ENCODE data around the gene ANXA3.
"Not testable (repeated sequence)": the region's sequence is repeated elsewhere in the genome, so short reads cannot be mapped to it uniquely, and the experiment has no call there.

Gene ANXA3

GRCh38 chr4:78551420-78552351 is at the start of gene ANXA3:
Gene ANXA3 (plus strand): TSS chr4:78551770. CDS start chr4:78554474, 2,704 bp downstream.
- H3K4me3 ChIP-seq, result peak within 1 kb of the TSS; percentile 53
- no peaks in the 10 kb centered on the region for H3K36me3 ChIP-seq
- H4K20me1 ChIP-seq, result no peaks in the 10 kb centered on the region
- H3K9ac ChIP-seq, result no peak within 1 kb of the TSS
- H3K27ac ChIP-seq, result no peak within 1 kb of the TSS
- H3K27me3 ChIP-seq, result peaks cover 28% of the 10 kb centered on the region
- H3K4me2 ChIP-seq, result peak within 1 kb of the TSS; percentile 68
- no peak for TF ChIP-seq Cebpa-rat (IDR thresholded peaks at IDR 0.05)
- peaks cover 10% of the 10 kb centered on the region for H3K4me1 ChIP-seq
- peaks cover 15% of the 10 kb centered on the region for H3K9me3 ChIP-seq

GRCh38 chr4:78506260-78506659 is 45.3 kb upstream of the ANXA3 start:
- H4K20me1 ChIP-seq, H3K36me3 ChIP-seq, H3K9me3 ChIP-seq, H3K4me2 ChIP-seq, H3K27ac ChIP-seq, H3K27me3 ChIP-seq, H3K4me3 ChIP-seq, H3K9ac ChIP-seq, H3K4me1 ChIP-seq: not testable (repeated sequence)

- no peak overlapping the region for H3K27ac ChIP-seq
- no peaks in the 10 kb centered on the region for H3K36me3 ChIP-seq
- H3K4me2 ChIP-seq, result no peak overlapping the region
- H4K20me1 ChIP-seq, result no peaks in the 10 kb centered on the region
- no peaks in the 10 kb centered on the region for H3K27me3 ChIP-seq
- no peaks in the 10 kb centered on the region for H3K9me3 ChIP-seq
- H3K4me1 ChIP-seq, result no peaks in the 10 kb centered on the region
- H3K4me3 ChIP-seq, result no peak overlapping the region
- no peak overlapping the region for H3K9ac ChIP-seq
- no peak for TF ChIP-seq Cebpa-rat (IDR thresholded peaks at IDR 0.05)
Observed at GRCh38 chr4:78509043-78509442, 42.5 kb upstream of the ANXA3 start.

- no peaks in the 10 kb centered on the region for H3K4me1 ChIP-seq
- no peaks in the 10 kb centered on the region for H4K20me1 ChIP-seq
- no peak overlapping the region for H3K4me3 ChIP-seq
- no peaks in the 10 kb centered on the region for H3K36me3 ChIP-seq
- H3K9ac ChIP-seq, result no peak overlapping the region
- no peak for TF ChIP-seq Cebpa-rat (IDR thresholded peaks at IDR 0.05)
- no peaks in the 10 kb centered on the region for H3K9me3 ChIP-seq
- no peak overlapping the region for H3K4me2 ChIP-seq
- H3K27me3 ChIP-seq, result no peaks in the 10 kb centered on the region
- H3K27ac ChIP-seq, result no peak overlapping the region
Observed at GRCh38 chr4:78510108-78510507, 41.5 kb upstream of the ANXA3 start.

GRCh38 chr4:78510681-78511080 is 40.9 kb upstream of the ANXA3 start:
- Histone ChIP-seq H3K9ac (no peak overlapping the region), H3K4me1 (no peaks in the 10 kb centered on the region), H3K4me2 (no peak overlapping the region), H4K20me1 (no peaks in the 10 kb centered on the region), H3K9me3 (no peaks in the 10 kb centered on the region), H3K36me3 (no peaks in the 10 kb centered on the region), H3K4me3 (no peak overlapping the region), H3K27ac (no peak overlapping the region), H3K27me3 (no peaks in the 10 kb centered on the region)
- no peak for TF ChIP-seq Cebpa-rat (IDR thresholded peaks at IDR 0.05)

GRCh38 chr4:78512357-78512920 is 39.1 kb upstream of the ANXA3 start:
- no peak overlapping the region for H3K27ac ChIP-seq
- H3K4me2 ChIP-seq, result no peak overlapping the region
- no peaks in the 10 kb centered on the region for H3K36me3 ChIP-seq
- no peak overlapping the region for H3K4me3 ChIP-seq
- H3K4me1 ChIP-seq, result no peaks in the 10 kb centered on the region
- H3K9me3 ChIP-seq, result no peaks in the 10 kb centered on the region
- no peak for TF ChIP-seq Cebpa-rat (IDR thresholded peaks at IDR 0.05)
- H4K20me1 ChIP-seq, result no peaks in the 10 kb centered on the region
- no peaks in the 10 kb centered on the region for H3K27me3 ChIP-seq
- H3K9ac ChIP-seq, result no peak overlapping the region

GRCh38 chr4:78513411-78513975 is 38.1 kb upstream of the ANXA3 start:
- no peak for TF ChIP-seq Cebpa-rat (IDR thresholded peaks at IDR 0.05)
- no peak overlapping the region for H3K27ac ChIP-seq

GRCh38 chr4:78517050-78517652 is 34.4 kb upstream of the ANXA3 start:
- Histone ChIP-seq H3K4me3 (no peak overlapping the region), H3K36me3 (no peaks in the 10 kb centered on the region), H3K27ac (no peak overlapping the region), H3K9me3 (no peaks in the 10 kb centered on the region), H3K4me1 (peaks cover 20% of the 10 kb centered on the region), H3K4me2 (no peak overlapping the region), H4K20me1 (no peaks in the 10 kb centered on the region), H3K27me3 (no peaks in the 10 kb centered on the region), H3K9ac (no peak overlapping the region)
- no peak for TF ChIP-seq Cebpa-rat (IDR thresholded peaks at IDR 0.05)

More at GRCh38 chr4:78513411-78513975, 38.1 kb upstream of the ANXA3 start:
- Histone ChIP-seq H3K4me3 (no peak overlapping the region), H4K20me1 (no peaks in the 10 kb centered on the region), H3K36me3 (no peaks in the 10 kb centered on the region), H3K4me1 (no peaks in the 10 kb centered on the region), H3K9me3 (no peaks in the 10 kb centered on the region), H3K9ac (no peak overlapping the region), H3K27me3 (no peaks in the 10 kb centered on the region), H3K4me2 (no peak overlapping the region)

GRCh38 chr4:78518561-78518960 is 33.0 kb upstream of the ANXA3 start:
- Histone ChIP-seq H3K4me1 (peaks cover 20% of the 10 kb centered on the region), H3K4me2 (no peak overlapping the region), H3K36me3 (no peaks in the 10 kb centered on the region), H3K27me3 (no peaks in the 10 kb centered on the region), H3K27ac (no peak overlapping the region), H3K4me3 (no peak overlapping the region), H3K9me3 (no peaks in the 10 kb centered on the region), H3K9ac (no peak overlapping the region), H4K20me1 (no peaks in the 10 kb centered on the region)
- TF ChIP-seq Cebpa-rat (IDR thresholded peaks at IDR 0.05), result no peak

- Histone ChIP-seq H3K4me1 (peaks cover 20% of the 10 kb centered on the region), H3K9me3 (no peaks in the 10 kb centered on the region), H3K4me2 (0 out of 2 replicates have a peak overlapping the region, but pooled peaks have one; percentile 62), H3K27ac (no peak overlapping the region), H3K27me3 (no peaks in the 10 kb centered on the region), H3K9ac (no peak overlapping the region), H4K20me1 (no peaks in the 10 kb centered on the region), H3K4me3 (no peak overlapping the region), H3K36me3 (no peaks in the 10 kb centered on the region)
- no peak for TF ChIP-seq Cebpa-rat (IDR thresholded peaks at IDR 0.05)
Observed at GRCh38 chr4:78519962-78520361, 31.6 kb upstream of the ANXA3 start.

Data from BLaER1 (cell line).